IPS-18a (cell line): ENCODE data around the gene ELFN2.
"Not testable (repeated sequence)": the region's sequence is repeated elsewhere in the genome, so short reads cannot be mapped to it uniquely, and the experiment has no call there.

Source experiments
- H3K27ac ChIP-seq: one replicate; pipeline ENCODE4 v1.5.1; 2013; ENCODE audit warnings: low read length
- H3K27me3 ChIP-seq: one replicate; pipeline ENCODE4 v1.6.1; 2013; ENCODE audit warnings: mild to moderate bottlenecking, low read length; ENCODE audit not compliant: control insufficient read depth, insufficient read depth
- H3K36me3 ChIP-seq: one replicate; pipeline ENCODE4 v1.6.1; 2013; ENCODE audit warnings: low read depth, low read length; ENCODE audit not compliant: control insufficient read depth
- H3K4me1 ChIP-seq: one replicate; pipeline ENCODE4 v1.6.1; 2013; ENCODE audit warnings: low read depth, low read length; ENCODE audit not compliant: control insufficient read depth
- H3K4me3 ChIP-seq: one replicate; pipeline ENCODE4 v1.5.1; 2013; ENCODE audit warnings: low read length
- H3K9ac ChIP-seq: one replicate; pipeline ENCODE4 v1.6.1; 2013; ENCODE audit warnings: mild to moderate bottlenecking, low read length, moderate library complexity
- H3K9me3 ChIP-seq: one replicate; pipeline ENCODE4 v1.6.1; 2013; ENCODE audit warnings: low read depth, low read length; ENCODE audit not compliant: control insufficient read depth

The ELFN2 gene

DNA sequence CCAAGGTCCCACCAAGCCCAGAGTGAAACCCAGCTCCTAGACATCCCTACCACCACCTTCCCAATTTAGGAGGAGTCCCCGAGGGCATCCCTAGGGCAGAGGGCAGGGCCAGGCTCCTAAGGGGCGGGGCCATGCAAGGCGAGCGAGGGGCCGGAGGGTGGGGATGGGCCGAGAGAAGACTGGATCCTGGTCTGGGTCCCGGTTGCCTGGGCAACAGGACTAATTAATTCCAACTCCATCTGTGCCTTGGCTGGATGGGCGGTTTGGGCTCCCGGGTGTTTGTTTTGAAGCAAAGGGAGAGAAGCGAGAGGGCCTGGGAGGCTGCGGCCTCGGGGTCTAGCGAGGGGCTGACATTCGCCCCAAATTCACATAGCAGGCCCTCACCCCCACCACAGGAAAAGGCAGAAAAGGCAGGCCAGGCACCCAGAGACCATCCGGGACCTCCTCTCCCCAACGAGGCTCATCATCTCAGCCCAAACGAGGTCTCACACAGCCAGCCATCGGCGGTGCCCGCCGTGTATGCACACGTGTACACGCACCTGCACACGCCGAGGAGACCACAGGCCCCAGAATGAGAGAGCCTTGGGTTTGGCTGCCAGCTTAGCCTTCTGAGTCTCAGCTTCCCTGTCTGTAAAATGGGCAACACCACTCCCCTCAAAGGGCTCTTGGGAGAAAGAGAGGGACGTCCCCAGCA is 23.9 kb downstream of the ELFN2 start:
- H3K27ac ChIP-seq: no peak overlapping the region
- no peaks in the 10 kb centered on the region for H3K36me3 ChIP-seq
- no peaks in the 10 kb centered on the region for H3K4me1 ChIP-seq
- H3K9ac ChIP-seq: no peak overlapping the region
- peaks cover 5% of the 10 kb centered on the region for H3K27me3 ChIP-seq
- no peak overlapping the region for H3K4me3 ChIP-seq
- H3K9me3 ChIP-seq: no peaks in the 10 kb centered on the region

DNA sequence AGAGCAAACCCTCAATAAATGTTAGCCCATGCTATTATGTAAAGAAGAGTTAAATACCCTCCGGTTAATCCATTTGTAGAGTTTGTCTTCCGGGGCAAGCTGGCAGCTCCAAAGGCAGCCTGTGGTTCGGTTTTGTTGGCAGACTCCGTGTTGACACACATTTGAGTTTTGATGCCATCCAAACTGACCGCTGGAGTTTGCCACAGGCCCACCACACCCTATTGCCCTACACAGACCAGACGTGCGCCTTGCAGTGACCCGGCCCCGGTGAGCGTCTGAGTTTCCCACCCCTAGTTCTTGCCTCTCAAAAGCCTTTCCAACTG is 25.1 kb downstream of the ELFN2 start:
- Histone ChIP-seq H3K27ac (no peak overlapping the region), H3K9me3 (no peaks in the 10 kb centered on the region), H3K27me3 (peaks cover 5% of the 10 kb centered on the region), H3K36me3 (no peaks in the 10 kb centered on the region), H3K4me3 (no peak overlapping the region), H3K4me1 (no peaks in the 10 kb centered on the region), H3K9ac (no peak overlapping the region)

DNA sequence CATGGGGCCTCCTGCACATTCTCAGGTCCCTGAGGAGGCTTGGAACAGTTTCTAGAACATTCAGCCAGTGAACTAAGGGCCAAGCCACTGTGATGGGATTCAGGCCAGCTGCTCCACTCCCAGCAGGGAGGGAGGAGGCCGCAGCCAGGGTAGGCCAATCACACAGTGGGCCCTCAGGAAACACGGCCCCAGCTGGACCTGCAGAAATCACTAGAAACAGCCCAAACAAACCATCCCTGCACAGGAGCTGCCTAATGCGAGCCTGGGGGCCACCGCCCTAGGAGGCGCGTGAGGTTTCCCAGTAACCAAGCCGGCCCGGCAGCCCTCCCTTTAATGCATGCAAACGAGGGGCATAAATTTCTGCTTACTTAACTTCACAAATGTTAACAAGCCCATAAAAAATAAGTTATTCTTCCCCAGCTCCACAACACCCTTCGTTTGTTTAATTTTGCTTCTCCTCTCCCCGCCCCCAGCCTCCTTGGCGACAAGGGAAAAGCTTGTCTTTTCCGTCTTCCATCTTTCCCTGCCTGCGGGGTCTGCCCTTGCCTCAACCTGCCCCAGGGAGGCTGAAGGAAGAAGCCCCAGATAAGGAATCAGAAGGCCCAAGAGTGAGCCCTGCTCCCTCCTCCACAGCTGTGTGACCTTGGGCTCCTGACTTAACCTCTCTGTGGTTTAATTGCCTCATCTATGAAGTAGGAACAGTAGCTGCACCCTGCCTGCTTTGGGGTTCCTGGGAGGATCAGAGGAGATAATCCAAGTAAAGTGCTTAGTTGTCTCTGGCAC is 25.7 kb downstream of the ELFN2 start:
- Histone ChIP-seq H3K27me3 (peaks cover 5% of the 10 kb centered on the region), H3K36me3 (no peaks in the 10 kb centered on the region), H3K9me3 (no peaks in the 10 kb centered on the region), H3K4me1 (no peaks in the 10 kb centered on the region), H3K9ac (no peak overlapping the region), H3K4me3 (no peak overlapping the region), H3K27ac (no peak overlapping the region)

DNA sequence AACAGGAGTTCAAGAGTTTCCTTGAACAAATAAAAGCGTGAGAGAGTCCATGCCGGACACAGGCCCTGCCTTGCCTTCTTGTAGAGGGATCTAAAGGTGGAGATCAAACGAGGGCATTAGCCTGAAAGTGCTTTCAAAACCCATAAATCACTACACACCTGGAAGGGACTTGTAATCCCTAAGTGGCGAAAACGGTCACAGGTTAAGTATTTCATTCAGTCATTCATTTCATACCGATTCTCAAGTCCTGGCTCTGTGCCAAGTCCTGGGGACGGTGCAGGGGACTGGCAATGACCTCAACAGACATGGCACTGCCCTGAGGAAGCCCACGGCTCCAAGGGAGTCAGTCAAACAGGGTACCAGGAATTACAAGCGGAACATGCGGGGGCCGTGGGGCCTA is 26.6 kb downstream of the ELFN2 start:
- Histone ChIP-seq H3K9ac (no peak overlapping the region), H3K36me3 (no peaks in the 10 kb centered on the region), H3K27ac (no peak overlapping the region), H3K9me3 (no peaks in the 10 kb centered on the region), H3K27me3 (peaks cover 5% of the 10 kb centered on the region), H3K4me1 (no peaks in the 10 kb centered on the region), H3K4me3 (no peak overlapping the region)

DNA sequence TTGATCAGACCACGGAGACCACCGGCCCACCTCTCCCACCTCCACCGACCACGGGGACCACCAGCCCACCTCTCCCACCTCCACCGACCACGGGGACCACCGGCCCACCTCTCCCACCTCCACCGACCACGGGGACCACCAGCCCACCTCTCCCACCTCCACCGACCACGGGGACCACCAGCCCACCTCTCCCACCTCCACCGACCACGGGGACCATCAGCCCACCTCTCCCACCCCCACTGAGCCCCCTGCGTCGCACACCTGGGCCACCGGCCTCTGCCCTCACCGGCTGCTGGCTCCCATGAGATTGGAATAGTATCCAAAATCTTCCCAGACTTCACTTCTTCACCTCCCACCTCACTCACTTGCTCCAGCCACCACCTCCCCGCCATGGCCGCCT is 27.8 kb downstream of the ELFN2 start:
- H3K36me3 ChIP-seq, H3K27me3 ChIP-seq, H3K9me3 ChIP-seq, H3K9ac ChIP-seq, H3K4me1 ChIP-seq, H3K27ac ChIP-seq, H3K4me3 ChIP-seq: not testable (repeated sequence)

DNA sequence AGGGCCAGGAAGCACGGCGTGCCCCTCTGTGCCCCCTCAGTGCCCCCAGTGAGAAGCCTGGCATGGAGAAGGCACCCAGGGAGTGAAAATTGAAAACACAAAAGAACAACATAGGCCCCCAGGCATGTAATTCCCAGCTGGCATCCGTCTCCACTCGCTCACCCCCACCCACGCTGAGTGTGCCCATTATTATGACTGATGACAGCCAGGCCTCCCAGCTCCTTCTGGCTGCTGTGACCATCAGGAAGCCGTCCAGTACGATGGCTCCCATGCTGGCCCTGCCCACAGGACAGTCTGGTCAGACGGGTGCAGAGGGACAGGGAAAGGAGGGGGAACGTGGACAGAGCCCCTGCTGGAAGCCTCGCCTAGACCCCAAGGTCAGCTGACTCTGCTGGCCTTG is 30.1 kb downstream of the ELFN2 start:
- H3K4me3 ChIP-seq: no peak overlapping the region
- no peak overlapping the region for H3K9ac ChIP-seq
- no peaks in the 10 kb centered on the region for H3K27me3 ChIP-seq
- H3K36me3 ChIP-seq: no peaks in the 10 kb centered on the region
- no peaks in the 10 kb centered on the region for H3K4me1 ChIP-seq
- H3K27ac ChIP-seq: no peak overlapping the region
- no peaks in the 10 kb centered on the region for H3K9me3 ChIP-seq

DNA sequence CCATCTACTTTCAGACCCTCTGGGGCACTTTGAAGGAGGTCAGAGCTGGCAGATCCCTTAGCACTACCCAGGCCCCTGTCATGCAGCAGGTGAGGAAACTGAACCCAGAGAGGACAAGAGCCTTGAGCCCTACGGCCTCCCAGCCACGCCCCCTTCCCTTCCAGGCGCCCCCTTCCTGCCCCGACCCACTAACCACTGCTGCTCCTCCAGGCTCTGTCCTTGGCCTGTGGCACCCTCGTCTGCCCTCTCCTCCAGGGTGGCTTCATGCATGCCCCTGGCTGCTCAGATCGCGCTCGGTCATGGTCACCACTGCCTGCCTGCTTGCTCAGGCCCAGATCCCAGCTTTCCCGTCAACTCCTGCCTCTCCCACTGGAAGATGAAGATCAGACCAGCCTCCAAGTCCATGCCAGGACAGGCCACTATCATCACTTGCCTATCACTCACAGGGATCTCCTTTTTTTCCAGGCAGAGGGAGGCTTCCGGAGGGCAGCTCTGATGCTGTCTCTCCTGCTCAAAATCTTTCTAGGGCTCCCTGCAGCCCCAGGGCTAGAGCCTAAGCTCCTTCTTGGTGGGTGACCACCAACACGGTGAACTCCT is 30.7 kb downstream of the ELFN2 start:
- Histone ChIP-seq H3K9me3 (no peaks in the 10 kb centered on the region), H3K4me1 (no peaks in the 10 kb centered on the region), H3K9ac (no peak overlapping the region), H3K27ac (no peak overlapping the region), H3K4me3 (no peak overlapping the region), H3K27me3 (no peaks in the 10 kb centered on the region), H3K36me3 (no peaks in the 10 kb centered on the region)

DNA sequence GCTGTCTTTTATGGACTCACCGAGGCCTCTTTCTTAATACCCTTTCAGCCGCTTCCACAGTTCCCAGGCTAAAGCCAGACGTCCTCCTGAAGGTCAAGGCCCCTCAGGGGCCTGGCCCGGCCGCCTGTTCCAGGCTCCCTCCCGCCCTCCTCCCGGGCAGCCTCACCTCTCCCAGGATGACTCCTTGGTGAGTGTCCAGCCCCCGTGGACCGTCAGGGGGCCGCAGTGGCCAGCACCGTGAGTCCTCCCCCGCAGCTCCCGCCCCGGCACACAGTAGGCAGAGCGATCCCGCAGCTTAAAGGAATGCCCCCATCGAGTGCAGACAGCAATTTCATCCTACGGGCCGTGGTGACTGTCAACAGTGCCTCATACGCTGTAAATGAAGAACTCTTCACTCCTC is 32.9 kb downstream of the ELFN2 start:
- H3K9me3 ChIP-seq: no peaks in the 10 kb centered on the region
- H3K27ac ChIP-seq: no peak overlapping the region
- no peak overlapping the region for H3K4me3 ChIP-seq
- no peaks in the 10 kb centered on the region for H3K4me1 ChIP-seq
- H3K9ac ChIP-seq: no peak overlapping the region
- H3K27me3 ChIP-seq: no peaks in the 10 kb centered on the region
- H3K36me3 ChIP-seq: no peaks in the 10 kb centered on the region

DNA sequence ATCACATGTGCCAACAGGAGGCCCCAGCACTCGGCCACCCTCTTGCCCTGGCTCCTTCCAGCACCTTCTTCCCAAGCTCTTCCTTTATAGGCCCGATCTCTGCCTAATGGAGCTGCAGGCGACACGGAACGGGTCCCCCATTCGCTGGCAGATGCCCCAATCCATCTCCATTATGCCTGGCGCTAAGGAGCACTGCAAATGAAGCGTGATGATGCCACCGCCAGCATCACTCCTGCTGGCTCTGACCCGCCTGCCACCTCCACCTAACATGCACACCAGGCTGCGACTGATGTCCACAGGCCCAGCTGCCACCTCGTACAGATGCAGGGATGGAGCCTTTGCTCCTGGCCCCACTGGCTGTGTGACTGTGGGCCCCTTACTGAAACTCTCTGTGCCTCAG is 33.5 kb downstream of the ELFN2 start:
- Histone ChIP-seq H3K27ac (no peak overlapping the region), H3K4me1 (no peaks in the 10 kb centered on the region), H3K9ac (no peak overlapping the region), H3K9me3 (no peaks in the 10 kb centered on the region), H3K36me3 (no peaks in the 10 kb centered on the region), H3K4me3 (no peak overlapping the region), H3K27me3 (no peaks in the 10 kb centered on the region)

DNA sequence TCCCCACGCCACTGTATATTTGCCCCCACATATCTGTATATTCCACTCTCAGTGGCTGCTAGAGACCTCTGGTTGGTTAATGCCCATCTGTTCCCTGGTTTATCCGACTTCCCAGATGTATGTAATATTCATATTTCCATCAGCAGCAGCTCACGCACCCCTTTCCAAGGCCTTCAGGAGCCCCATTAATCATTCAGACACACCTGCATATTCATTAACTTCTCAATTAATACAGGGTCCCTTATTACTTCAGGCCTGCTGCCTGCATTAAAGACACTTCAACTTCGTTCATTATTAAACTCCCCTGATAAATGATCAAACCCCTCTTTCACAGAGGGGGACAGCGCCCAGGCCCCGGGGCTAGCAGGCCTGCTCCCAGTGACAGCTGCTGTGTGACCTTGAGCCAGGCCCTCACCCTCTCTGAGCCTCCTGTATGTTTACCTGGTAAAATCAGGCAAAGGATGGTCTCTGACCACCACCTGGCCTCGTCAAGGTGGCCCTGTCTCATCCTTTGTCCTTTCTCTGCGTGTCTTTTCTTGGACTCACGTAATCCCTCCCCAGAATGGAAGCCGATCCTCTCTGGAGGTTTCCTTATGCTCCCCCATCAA is 34.5 kb downstream of the ELFN2 start:
- Histone ChIP-seq H3K27me3 (no peaks in the 10 kb centered on the region), H3K36me3 (no peaks in the 10 kb centered on the region), H3K9me3 (no peaks in the 10 kb centered on the region), H3K9ac (no peak overlapping the region), H3K4me3 (no peak overlapping the region), H3K27ac (no peak overlapping the region), H3K4me1 (no peaks in the 10 kb centered on the region)

DNA sequence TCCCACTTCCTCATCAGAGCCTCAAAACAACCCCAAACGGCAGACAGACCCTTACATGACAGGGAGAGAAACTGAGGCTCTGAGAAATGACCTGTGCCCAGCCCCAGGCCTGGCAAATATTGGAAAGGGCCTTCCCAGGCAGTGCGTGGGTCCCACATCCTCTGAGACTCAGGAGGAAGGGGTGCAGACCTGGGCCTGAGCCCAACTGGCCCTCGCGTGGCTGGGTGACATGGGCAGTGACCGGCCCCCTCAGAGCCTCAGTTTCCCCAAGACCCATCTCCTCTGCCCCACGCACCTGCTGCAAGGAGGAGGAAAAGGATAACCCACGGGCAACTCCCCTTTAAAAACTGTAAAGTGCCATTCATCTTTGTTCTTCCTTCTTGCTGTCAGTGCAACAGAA is 35.6 kb downstream of the ELFN2 start:
- no peaks in the 10 kb centered on the region for H3K27me3 ChIP-seq
- H3K9me3 ChIP-seq: no peaks in the 10 kb centered on the region
- H3K4me1 ChIP-seq: no peaks in the 10 kb centered on the region
- H3K27ac ChIP-seq: no peak overlapping the region
- H3K4me3 ChIP-seq: no peak overlapping the region
- no peak overlapping the region for H3K9ac ChIP-seq
- H3K36me3 ChIP-seq: no peaks in the 10 kb centered on the region
